GM12892 (cell line): ENCODE results near the gene SORCS2.

Source experiments
- POLR2A ChIP-seq: IDR thresholded peaks from 2 replicates; pipeline ENCODE4 v1.6.1; 2011; ENCODE audit warnings: low read depth, low read length, control low read depth
- POLR2AphosphoS5 ChIP-seq: IDR thresholded peaks from 2 replicates; pipeline ENCODE4 v1.6.1; 2011; ENCODE audit warnings: low read depth, low read length, control low read depth

GRCh38 chr4:7222521-7222920 is 30.2 kb downstream of the SORCS2 start:
- TF ChIP-seq POLR2A, result no peak
- no peak for TF ChIP-seq POLR2AphosphoS5
